Measurements from ENCODE around the gene TMEM244.

TMEM244 gene

GRCh38 chr6:129795261-129795660 lies 65.9 kb downstream of the TMEM244 start:
- no peaks in the 10 kb centered on the region for H3K9me3 Mint-ChIP-seq
- ATAC-seq (no peak), DNase-seq (no peak)
- peaks cover 34% of the 10 kb centered on the region for H3K27me3 Mint-ChIP-seq
- H3K27ac Mint-ChIP-seq, result no peak overlapping the region
- H3K4me3 Mint-ChIP-seq, result no peak overlapping the region
- no peaks in the 10 kb centered on the region for H3K4me1 Mint-ChIP-seq

GRCh38 chr6:129793447-129793846 lies 67.7 kb downstream of the TMEM244 start:
- no peak for ATAC-seq
- no peak overlapping the region for H3K27ac Mint-ChIP-seq

GRCh38 chr6:129792049-129792448 lies 69.1 kb downstream of the TMEM244 start:
- peaks cover 34% of the 10 kb centered on the region for H3K27me3 Mint-ChIP-seq
- ATAC-seq, result no peak
- H3K4me3 Mint-ChIP-seq, result no peak overlapping the region
- no peaks in the 10 kb centered on the region for H3K9me3 Mint-ChIP-seq
- H3K27ac Mint-ChIP-seq, result no peak overlapping the region
- H3K4me1 Mint-ChIP-seq, result no peaks in the 10 kb centered on the region
- DNase-seq, result no peak

More at GRCh38 chr6:129793447-129793846, 67.7 kb downstream of the TMEM244 start:
- H3K9me3 Mint-ChIP-seq, result no peaks in the 10 kb centered on the region
- DNase-seq, result no peak
- H3K4me3 Mint-ChIP-seq, result no peak overlapping the region
- H3K27me3 Mint-ChIP-seq, result peaks cover 34% of the 10 kb centered on the region
- H3K4me1 Mint-ChIP-seq, result no peaks in the 10 kb centered on the region

GRCh38 chr6:129790785-129791184 lies 70.3 kb downstream of the TMEM244 start:
- no peak overlapping the region for H3K27ac Mint-ChIP-seq
- no peaks in the 10 kb centered on the region for H3K4me1 Mint-ChIP-seq
- DNase-seq, result no peak
- no peak overlapping the region for H3K4me3 Mint-ChIP-seq
- no peak for ATAC-seq
- H3K27me3 Mint-ChIP-seq, result peaks cover 25% of the 10 kb centered on the region
- no peaks in the 10 kb centered on the region for H3K9me3 Mint-ChIP-seq

GRCh38 chr6:129789974-129790373 lies 71.1 kb downstream of the TMEM244 start:
- Mint-ChIP-seq H3K9me3 (no peaks in the 10 kb centered on the region), H3K4me1 (no peaks in the 10 kb centered on the region), H3K27me3 (peaks cover 28% of the 10 kb centered on the region), H3K27ac (no peak overlapping the region), H3K4me3 (no peak overlapping the region)
- DNase-seq (no peak), ATAC-seq (no peak)

GRCh38 chr6:129787816-129788215 lies 73.3 kb downstream of the TMEM244 start:
- H3K4me3 Mint-ChIP-seq, result no peak overlapping the region
- no peaks in the 10 kb centered on the region for H3K9me3 Mint-ChIP-seq
- H3K27ac Mint-ChIP-seq, result no peak overlapping the region
- DNase-seq, result no peak
- no peak for ATAC-seq
- H3K4me1 Mint-ChIP-seq, result no peaks in the 10 kb centered on the region
- peaks cover 20% of the 10 kb centered on the region for H3K27me3 Mint-ChIP-seq

- Mint-ChIP-seq H3K27ac (no peak overlapping the region), H3K4me3 (no peak overlapping the region), H3K9me3 (no peaks in the 10 kb centered on the region), H3K27me3 (peaks cover 11% of the 10 kb centered on the region), H3K4me1 (no peaks in the 10 kb centered on the region)
- ATAC-seq (no peak), DNase-seq (no peak)
These were observed 74.6 kb downstream of the TMEM244 start for GRCh38 chr6:129786548-129786947.

- ATAC-seq, result no peak
- DNase-seq, result no peak
- Mint-ChIP-seq H3K9me3 (no peaks in the 10 kb centered on the region), H3K4me3 (no peak overlapping the region), H3K27ac (no peak overlapping the region), H3K27me3 (peaks cover 11% of the 10 kb centered on the region), H3K4me1 (no peaks in the 10 kb centered on the region)
These were observed 75.4 kb downstream of the TMEM244 start for GRCh38 chr6:129785756-129786135.

- Mint-ChIP-seq H3K4me1 (no peaks in the 10 kb centered on the region), H3K27me3 (peaks cover 11% of the 10 kb centered on the region), H3K9me3 (no peaks in the 10 kb centered on the region), H3K27ac (no peak overlapping the region), H3K4me3 (no peak overlapping the region)
- DNase-seq, result no peak
- no peak for ATAC-seq
These were observed 75.9 kb downstream of the TMEM244 start for GRCh38 chr6:129785047-129785755.
